ENCODE measurements around the gene ZDHHC3.

The ZDHHC3 gene

GRCh38 chr3:44974416-44974815, 1.6 kb downstream of the ZDHHC3 start:
- H3K4me2 ChIP-seq (ENCODE audit: low read length) = peak overlapping the region; percentile 79
- H3K27me3 ChIP-seq (ENCODE audit: low read depth, low read length) = no peaks in the 10 kb centered on the region
- peaks cover 22% of the 10 kb centered on the region for H3K36me3 ChIP-seq (replicated peaks; ENCODE audit: low read depth, low read length)
- H3K9ac ChIP-seq (ENCODE audit: low read length) = peak overlapping the region; percentile 86; the same call in 1 of the 2 replicates
- peaks cover 86% of the 10 kb centered on the region for H3K79me2 ChIP-seq (ENCODE audit: low read length)
- H4K20me1 ChIP-seq (ENCODE audit: insufficient read depth, low read length) = peaks cover 43% of the 10 kb centered on the region
- H3K4me1 ChIP-seq (ENCODE audit: low read length) = peaks cover 23% of the 10 kb centered on the region
- H2AFZ ChIP-seq (ENCODE audit: low read depth, low read length) = no peak overlapping the region
- peak overlapping the region; percentile 81 for H3K4me3 ChIP-seq (ENCODE audit: low read length)
- H3K27ac ChIP-seq (ENCODE audit: low read length) = no peak overlapping the region
- H3K9me3 ChIP-seq (ENCODE audit: insufficient read depth, low read length) = no peaks in the 10 kb centered on the region
- TF ChIP-seq, protein P1, sequence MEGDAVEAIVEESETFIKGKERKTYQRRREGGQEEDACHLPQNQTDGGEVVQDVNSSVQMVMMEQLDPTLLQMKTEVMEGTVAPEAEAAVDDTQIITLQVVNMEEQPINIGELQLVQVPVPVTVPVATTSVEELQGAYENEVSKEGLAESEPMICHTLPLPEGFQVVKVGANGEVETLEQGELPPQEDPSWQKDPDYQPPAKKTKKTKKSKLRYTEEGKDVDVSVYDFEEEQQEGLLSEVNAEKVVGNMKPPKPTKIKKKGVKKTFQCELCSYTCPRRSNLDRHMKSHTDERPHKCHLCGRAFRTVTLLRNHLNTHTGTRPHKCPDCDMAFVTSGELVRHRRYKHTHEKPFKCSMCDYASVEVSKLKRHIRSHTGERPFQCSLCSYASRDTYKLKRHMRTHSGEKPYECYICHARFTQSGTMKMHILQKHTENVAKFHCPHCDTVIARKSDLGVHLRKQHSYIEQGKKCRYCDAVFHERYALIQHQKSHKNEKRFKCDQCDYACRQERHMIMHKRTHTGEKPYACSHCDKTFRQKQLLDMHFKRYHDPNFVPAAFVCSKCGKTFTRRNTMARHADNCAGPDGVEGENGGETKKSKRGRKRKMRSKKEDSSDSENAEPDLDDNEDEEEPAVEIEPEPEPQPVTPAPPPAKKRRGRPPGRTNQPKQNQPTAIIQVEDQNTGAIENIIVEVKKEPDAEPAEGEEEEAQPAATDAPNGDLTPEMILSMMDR (IDR thresholded peaks at IDR 0.05; ENCODE audit: low read depth, low read length) = no peak
- no peak for TF ChIP-seq EZH2phosphoT487 (IDR thresholded peaks at IDR 0.05; ENCODE audit: low read depth)

DNA sequence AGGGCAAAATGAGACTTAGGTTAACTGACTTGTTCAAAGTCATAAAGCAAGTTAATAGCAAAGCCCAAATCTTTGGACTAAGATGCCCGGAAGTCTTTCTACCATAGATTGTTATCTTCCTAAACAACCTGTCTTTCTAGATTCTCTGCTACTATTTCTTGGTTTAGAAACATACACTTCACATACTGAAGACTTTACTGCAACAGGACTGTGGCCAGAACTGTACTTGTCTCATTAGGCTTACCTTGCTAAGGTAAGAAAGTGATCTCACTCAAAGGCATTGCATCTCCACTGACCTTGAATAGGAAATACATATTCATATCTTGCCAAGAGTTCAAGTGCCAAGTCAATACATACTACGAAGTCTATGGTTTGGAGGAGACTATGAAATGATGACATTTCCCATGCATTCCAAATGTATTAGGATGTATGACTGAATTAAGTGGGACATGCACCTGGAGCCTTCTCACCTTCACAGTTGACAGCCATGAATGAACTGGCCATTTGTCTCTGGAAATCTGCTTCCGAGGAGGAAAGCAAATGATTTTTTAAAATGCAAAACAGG, 5.0 kb downstream of the ZDHHC3 start:
- Histone ChIP-seq H3K4me2 (ENCODE audit: low read length) (no peak overlapping the region), H3K9ac (ENCODE audit: low read length) (no peak overlapping the region), H3K36me3 (replicated peaks; ENCODE audit: low read depth, low read length) (peaks cover 7% of the 10 kb centered on the region), H3K27me3 (ENCODE audit: low read depth, low read length) (no peaks in the 10 kb centered on the region), H3K27ac (ENCODE audit: low read length) (no peak overlapping the region), H4K20me1 (ENCODE audit: insufficient read depth, low read length) (peaks cover 32% of the 10 kb centered on the region), H3K79me2 (ENCODE audit: low read length) (peaks cover 79% of the 10 kb centered on the region), H3K4me3 (ENCODE audit: low read length) (no peak overlapping the region), H3K9me3 (ENCODE audit: insufficient read depth, low read length) (no peaks in the 10 kb centered on the region), H3K4me1 (ENCODE audit: low read length) (peaks cover 18% of the 10 kb centered on the region), H2AFZ (ENCODE audit: low read depth, low read length) (no peak overlapping the region)
- no peak for TF ChIP-seq EZH2phosphoT487 (IDR thresholded peaks at IDR 0.05; ENCODE audit: low read depth)
- TF ChIP-seq, protein P1 (IDR thresholded peaks at IDR 0.05; ENCODE audit: low read depth, low read length) = no peak

DNA sequence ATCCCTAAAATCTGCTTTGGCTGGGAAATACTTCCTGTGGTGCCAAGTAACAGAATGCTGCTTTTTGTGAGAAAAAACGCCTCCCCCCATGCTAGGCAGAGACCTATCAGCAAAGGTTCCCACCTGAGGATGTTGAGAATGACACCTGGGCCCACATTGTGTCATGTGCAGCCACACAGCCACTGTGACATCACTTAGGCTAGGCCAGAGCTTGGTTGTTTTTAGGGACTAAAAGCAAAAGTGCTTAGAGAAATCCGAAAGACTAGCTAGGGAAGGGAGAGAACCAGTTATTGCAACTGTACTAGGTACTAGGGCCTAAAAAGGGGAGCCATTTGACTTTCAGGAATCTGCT, 6.2 kb downstream of the ZDHHC3 start:
- Histone ChIP-seq H2AFZ (ENCODE audit: low read depth, low read length) (no peak overlapping the region), H3K4me1 (ENCODE audit: low read length) (peaks cover 16% of the 10 kb centered on the region), H3K79me2 (ENCODE audit: low read length) (peaks cover 80% of the 10 kb centered on the region), H3K4me3 (ENCODE audit: low read length) (no peak overlapping the region), H3K27ac (ENCODE audit: low read length) (no peak overlapping the region), H3K36me3 (replicated peaks; ENCODE audit: low read depth, low read length) (peaks cover 9% of the 10 kb centered on the region), H4K20me1 (ENCODE audit: insufficient read depth, low read length) (peaks cover 36% of the 10 kb centered on the region), H3K9ac (ENCODE audit: low read length) (no peak overlapping the region), H3K27me3 (ENCODE audit: low read depth, low read length) (no peaks in the 10 kb centered on the region), H3K9me3 (ENCODE audit: insufficient read depth, low read length) (no peaks in the 10 kb centered on the region), H3K4me2 (ENCODE audit: low read length) (no peak overlapping the region)
- TF ChIP-seq, protein P1 (IDR thresholded peaks at IDR 0.05; ENCODE audit: low read depth, low read length) = no peak
- no peak for TF ChIP-seq EZH2phosphoT487 (IDR thresholded peaks at IDR 0.05; ENCODE audit: low read depth)

DNA sequence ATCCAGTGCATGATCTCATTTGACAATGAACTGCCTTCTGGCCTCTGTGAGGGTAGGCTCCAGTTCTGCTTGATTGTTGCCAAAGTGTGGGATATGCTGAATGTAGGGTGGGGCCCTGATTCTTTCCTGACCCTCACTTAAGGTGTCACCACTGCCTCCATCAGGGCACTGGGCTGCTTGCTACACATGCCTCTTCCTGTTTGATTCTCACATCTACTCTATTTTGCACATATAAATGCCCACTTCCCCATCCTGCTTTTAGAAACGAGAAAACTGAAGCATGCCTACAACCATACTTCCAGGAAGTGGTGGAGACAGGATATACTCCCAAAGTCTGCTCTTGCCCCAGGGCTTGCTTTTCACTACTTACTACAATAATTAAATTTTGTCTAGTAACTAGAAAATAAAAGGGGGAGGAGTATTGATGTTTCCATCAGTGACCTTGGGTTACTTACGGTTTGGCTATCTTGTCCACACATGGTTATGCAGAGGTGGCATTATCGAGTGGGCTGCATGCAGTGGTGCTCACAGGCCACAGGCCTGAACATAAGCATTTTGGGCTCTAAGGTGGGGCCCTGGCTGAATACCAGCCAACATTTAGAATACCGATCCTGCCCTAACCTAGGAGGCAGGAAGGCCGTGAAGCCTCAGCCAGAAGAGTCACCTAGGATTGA, 6.7 kb downstream of the ZDHHC3 start:
- H3K4me1 ChIP-seq (ENCODE audit: low read length) = peaks cover 11% of the 10 kb centered on the region
- H3K4me3 ChIP-seq (ENCODE audit: low read length) = no peak overlapping the region
- H4K20me1 ChIP-seq (ENCODE audit: insufficient read depth, low read length) = peaks cover 36% of the 10 kb centered on the region
- no peak overlapping the region for H3K4me2 ChIP-seq (ENCODE audit: low read length)
- no peaks in the 10 kb centered on the region for H3K9me3 ChIP-seq (ENCODE audit: insufficient read depth, low read length)
- H3K27ac ChIP-seq (ENCODE audit: low read length) = no peak overlapping the region
- H3K36me3 ChIP-seq (replicated peaks; ENCODE audit: low read depth, low read length) = peaks cover 9% of the 10 kb centered on the region
- H3K79me2 ChIP-seq (ENCODE audit: low read length) = peaks cover 80% of the 10 kb centered on the region
- H3K27me3 ChIP-seq (ENCODE audit: low read depth, low read length) = no peaks in the 10 kb centered on the region
- TF ChIP-seq, protein P1 (IDR thresholded peaks at IDR 0.05; ENCODE audit: low read depth, low read length) = no peak
- no peak for TF ChIP-seq EZH2phosphoT487 (IDR thresholded peaks at IDR 0.05; ENCODE audit: low read depth)
- no peak overlapping the region for H2AFZ ChIP-seq (ENCODE audit: low read depth, low read length)
- no peak overlapping the region for H3K9ac ChIP-seq (ENCODE audit: low read length)

Measured in OCI-LY3 (cell line).